Adipocyte (in vitro differentiated cells): ENCODE results near the gene SLC25A47.
"Not testable (repeated sequence)": the region's sequence is repeated elsewhere in the genome, so short reads cannot be mapped to it uniquely, and the experiment has no call there.

Source experiments
- DNase-seq: peaks from one replicate; pipeline ENCODE4 v3.0.0-alpha.2; 2015; ENCODE audit warnings: low read depth
- H3K27me3 ChIP-seq: replicated peaks from 2 replicates; pipeline ENCODE4 v1.7.0; 2013; ENCODE audit warnings: mild to moderate bottlenecking, low read length, moderate library complexity; ENCODE audit not compliant: control insufficient read depth, insufficient read depth
- H3K36me3 ChIP-seq: 2 replicates; pipeline ENCODE4 v1.7.0; 2013; ENCODE audit warnings: low read length, mild to moderate bottlenecking, moderate library complexity; ENCODE audit not compliant: control insufficient read depth, insufficient read depth, severe bottlenecking
- H3K4me1 ChIP-seq: 2 replicates; pipeline ENCODE4 v1.7.0; 2013; ENCODE audit warnings: mild to moderate bottlenecking, low read length, moderate library complexity; ENCODE audit not compliant: control insufficient read depth, insufficient read depth
- H3K4me3 ChIP-seq: 2 replicates; pipeline ENCODE4 v1.7.0; 2013; ENCODE audit warnings: mild to moderate bottlenecking, low read length, moderate library complexity
- H3K9ac ChIP-seq: 2 replicates; pipeline ENCODE4 v1.7.0; 2013; ENCODE audit warnings: mild to moderate bottlenecking, low read length, moderate library complexity
- H3K9me3 ChIP-seq: 2 replicates; pipeline ENCODE4 v1.7.0; 2013; ENCODE audit warnings: mild to moderate bottlenecking, low read length, moderate library complexity; ENCODE audit not compliant: control insufficient read depth

Gene SLC25A47

GRCh38 chr14:100344657-100345056 is 21.5 kb downstream of the SLC25A47 start:
- not testable (repeated sequence) for H3K27me3 ChIP-seq, DNase-seq, H3K9ac ChIP-seq, H3K4me3 ChIP-seq, H3K9me3 ChIP-seq
- Histone ChIP-seq H3K36me3 (peaks cover 68% of the 10 kb centered on the region), H3K4me1 (peaks cover 13% of the 10 kb centered on the region)

- peaks cover 13% of the 10 kb centered on the region for H3K4me1 ChIP-seq
- H3K36me3 ChIP-seq: peaks cover 68% of the 10 kb centered on the region
- H3K9ac ChIP-seq: no peak overlapping the region
- H3K4me3 ChIP-seq: no peak overlapping the region
- H3K9me3 ChIP-seq: no peaks in the 10 kb centered on the region
- no peaks in the 10 kb centered on the region for H3K27me3 ChIP-seq
- no peak for DNase-seq
These were observed 22.6 kb downstream of the SLC25A47 start for GRCh38 chr14:100345711-100346110.

GRCh38 chr14:100346306-100347091 is 23.4 kb downstream of the SLC25A47 start:
- Histone ChIP-seq H3K9ac (no peak overlapping the region), H3K36me3 (peaks cover 75% of the 10 kb centered on the region)
- DNase-seq: no peak

GRCh38 chr14:100348253-100348729 is 25.2 kb downstream of the SLC25A47 start:
- no peak for DNase-seq
- Histone ChIP-seq H3K9ac (no peak overlapping the region), H3K4me3 (no peak overlapping the region), H3K27me3 (no peaks in the 10 kb centered on the region), H3K36me3 (peaks cover 72% of the 10 kb centered on the region), H3K4me1 (no peaks in the 10 kb centered on the region), H3K9me3 (no peaks in the 10 kb centered on the region)

More at GRCh38 chr14:100346306-100347091, 23.4 kb downstream of the SLC25A47 start:
- H3K4me3 ChIP-seq: no peak overlapping the region
- H3K27me3 ChIP-seq: no peaks in the 10 kb centered on the region
- no peaks in the 10 kb centered on the region for H3K9me3 ChIP-seq
- peaks cover 7% of the 10 kb centered on the region for H3K4me1 ChIP-seq

GRCh38 chr14:100348784-100349685 is 25.9 kb downstream of the SLC25A47 start:
- no peak overlapping the region for H3K4me3 ChIP-seq
- H3K9ac ChIP-seq: no peak overlapping the region
- H3K9me3 ChIP-seq: no peaks in the 10 kb centered on the region
- no peak for DNase-seq
- no peaks in the 10 kb centered on the region for H3K4me1 ChIP-seq
- peaks cover 78% of the 10 kb centered on the region for H3K36me3 ChIP-seq
- H3K27me3 ChIP-seq: no peaks in the 10 kb centered on the region

GRCh38 chr14:100350276-100350926 is 27.3 kb downstream of the SLC25A47 start:
- H3K9ac ChIP-seq: no peak overlapping the region
- H3K4me3 ChIP-seq: no peak overlapping the region
- peaks cover 89% of the 10 kb centered on the region for H3K36me3 ChIP-seq
- no peaks in the 10 kb centered on the region for H3K27me3 ChIP-seq
- no peak for DNase-seq
- no peaks in the 10 kb centered on the region for H3K9me3 ChIP-seq
- H3K4me1 ChIP-seq: no peaks in the 10 kb centered on the region

- DNase-seq: no peak
- Histone ChIP-seq H3K27me3 (no peaks in the 10 kb centered on the region), H3K9ac (no peak overlapping the region), H3K36me3 (peaks cover 90% of the 10 kb centered on the region), H3K4me3 (no peak overlapping the region), H3K4me1 (no peaks in the 10 kb centered on the region), H3K9me3 (no peaks in the 10 kb centered on the region)
These were observed 27.8 kb downstream of the SLC25A47 start for GRCh38 chr14:100350986-100351385.

- no peak overlapping the region for H3K9ac ChIP-seq
- peaks cover 93% of the 10 kb centered on the region for H3K36me3 ChIP-seq
- H3K4me1 ChIP-seq: peaks cover 6% of the 10 kb centered on the region
- DNase-seq: no peak
- no peak overlapping the region for H3K4me3 ChIP-seq
- H3K27me3 ChIP-seq: no peaks in the 10 kb centered on the region
- H3K9me3 ChIP-seq: no peaks in the 10 kb centered on the region
These were observed 35.3 kb downstream of the SLC25A47 start for GRCh38 chr14:100358396-100358795.

- Histone ChIP-seq H3K9me3 (no peaks in the 10 kb centered on the region), H3K36me3 (peaks cover 93% of the 10 kb centered on the region), H3K4me1 (peaks cover 10% of the 10 kb centered on the region), H3K27me3 (no peaks in the 10 kb centered on the region), H3K4me3 (no peak overlapping the region), H3K9ac (no peak overlapping the region)
- no peak for DNase-seq
These were observed 36.0 kb downstream of the SLC25A47 start for GRCh38 chr14:100359111-100359510.

- Histone ChIP-seq H3K4me3 (no peak overlapping the region), H3K4me1 (peaks cover 17% of the 10 kb centered on the region), H3K27me3 (no peaks in the 10 kb centered on the region), H3K9me3 (no peaks in the 10 kb centered on the region), H3K36me3 (peaks cover 92% of the 10 kb centered on the region), H3K9ac (no peak overlapping the region)
- no peak for DNase-seq
These were observed 36.7 kb downstream of the SLC25A47 start for GRCh38 chr14:100359881-100360280.

GRCh38 chr14:100361626-100362025 is 38.5 kb downstream of the SLC25A47 start:
- Histone ChIP-seq H3K36me3 (peaks cover 94% of the 10 kb centered on the region), H3K27me3 (no peaks in the 10 kb centered on the region), H3K9ac (no peak overlapping the region), H3K4me1 (peaks cover 17% of the 10 kb centered on the region), H3K9me3 (no peaks in the 10 kb centered on the region), H3K4me3 (no peak overlapping the region)
- no peak for DNase-seq
